ENCODE measurements around the gene ZP3.
"Not testable (repeated sequence)": the region's sequence is repeated elsewhere in the genome, so short reads cannot be mapped to it uniquely, and the experiment has no call there.

- not testable (repeated sequence) for TF ChIP-seq EZH2 (IDR thresholded peaks at IDR 0.05; ENCODE audit: borderline replicate concordance, low read length); CTCF (conservative IDR thresholded peaks at IDR 0.05 in 1 of 2, IDR thresholded peaks at IDR 0.05 in 1 of 2; ENCODE audit: extremely low read depth in 1 of 2, insufficient read depth in 1 of 2, low read depth in 1 of 2, low read length in 2 of 2)
Measured at GRCh38 chr7:76460767-76461166, 36.0 kb downstream of the ZP3 start.
